IMR-90 (cell line): ENCODE measurements around the gene SLC22A5. TPM values are rescaled to one million over a fixed set of nuclear protein-coding genes. Genes with fewer than 3 reads are reported as not detected.

ENCODE experiments used
- ATAC-seq: fragments of 200-7000 bp; cut with Tn5 transposase; 2 replicates; pipeline ENCODE4 v1.9.1; 2020; ENCODE audit warnings: low read depth, mild to moderate bottlenecking, moderate library complexity
- BruUV-seq: library from RNA; stranded (reverse); fragments of 400-500 nt; replicated peaks from 2 replicates; lab custom pipeline; 2021; lab: Mats Ljungman, UMichigan
- CTCF ChIA-PET: fragments of 300-600 bp; formaldehyde crosslinking; extraction: SDS; loops from one replicate; lab custom pipeline; 2021; ENCODE audit warnings: antibody characterized with exemption; lab: Yijun Ruan, JAX
- POLR2A ChIA-PET: fragments of 300-600 bp; sonication (Branson Sonifier 250); formaldehyde crosslinking; loops from one replicate; lab custom pipeline; 2022; ENCODE audit warnings: antibody characterized with exemption; ENCODE audit not compliant: unreplicated experiment; lab: Charles Lee
- DNase-seq: peaks from one replicate; pipeline ENCODE4 v3.0.0; 2013
- H2AFZ ChIP-seq: replicated peaks from 2 replicates; pipeline ENCODE3; 2013; ENCODE audit warnings: low read length, mild to moderate bottlenecking; ENCODE audit not compliant: poor library complexity
- H2AK5ac ChIP-seq: 2 replicates; pipeline ENCODE4 v1.6.1; 2013; ENCODE audit warnings: low read depth, low read length, inconsistent platforms
- H2AK9ac ChIP-seq: replicated peaks from 2 replicates; pipeline ENCODE3; 2013; ENCODE audit warnings: mild to moderate bottlenecking, low read depth, low read length, moderate library complexity; ENCODE audit not compliant: poor library complexity
- H2BK120ac ChIP-seq: 2 replicates; pipeline ENCODE4 v1.6.1; 2013; ENCODE audit warnings: low read depth, low read length, inconsistent platforms
- H2BK15ac ChIP-seq: 3 replicates; pipeline ENCODE4 v1.6.1; 2013; ENCODE audit warnings: low read depth, low read length, inconsistent platforms
- H2BK20ac ChIP-seq: 2 replicates; pipeline ENCODE4 v1.6.1; 2013; ENCODE audit warnings: low read depth, mild to moderate bottlenecking, inconsistent platforms, low read length, moderate library complexity
- H2BK5ac ChIP-seq: 2 replicates; pipeline ENCODE4 v1.6.1; 2013; ENCODE audit warnings: mild to moderate bottlenecking, low read depth, low read length, inconsistent platforms; ENCODE audit not compliant: poor library complexity, severe bottlenecking
- H3K14ac ChIP-seq: replicated peaks from 2 replicates; pipeline ENCODE4 v1.6.1; 2013; ENCODE audit warnings: low read depth, low read length, inconsistent platforms
- H3K18ac ChIP-seq: 2 replicates; pipeline ENCODE4 v1.6.1; 2013; ENCODE audit warnings: low read depth, low read length, control low read depth
- H3K23ac ChIP-seq: 2 replicates; pipeline ENCODE4 v1.6.1; 2013; ENCODE audit warnings: low read depth, low read length, inconsistent platforms
- H3K27ac ChIP-seq: 2 replicates; pipeline ENCODE4 v1.5.1; 2013; ENCODE audit warnings: mild to moderate bottlenecking, control low read depth, low read length; ENCODE audit not compliant: insufficient read depth
- H3K27me3 ChIP-seq: 2 replicates; pipeline ENCODE4 v1.6.1; 2013; ENCODE audit warnings: low read length; ENCODE audit not compliant: control insufficient read depth, insufficient read depth
- H3K36me3 ChIP-seq: 2 replicates; pipeline ENCODE4 v1.6.1; 2013; ENCODE audit warnings: low read length, mixed read lengths; ENCODE audit not compliant: control insufficient read depth, insufficient read depth
- H3K4ac ChIP-seq: 2 replicates; pipeline ENCODE4 v1.6.1; 2013; ENCODE audit warnings: low read depth, low read length, inconsistent platforms
- H3K4me1 ChIP-seq: 2 replicates; pipeline ENCODE4 v1.6.1; 2013; ENCODE audit warnings: low read length, mixed read lengths; ENCODE audit not compliant: control insufficient read depth, insufficient read depth
- H3K4me2 ChIP-seq: 2 replicates; pipeline ENCODE4 v1.6.1; 2013; ENCODE audit warnings: low read depth, mild to moderate bottlenecking, control low read depth, low read length, moderate library complexity
- H3K4me3 ChIP-seq: 2 replicates; pipeline ENCODE4 v1.5.1; 2013; ENCODE audit warnings: low read depth, mild to moderate bottlenecking, control low read depth, low read length, moderate library complexity; ENCODE audit not compliant: insufficient read depth
- H3K56ac ChIP-seq: 2 replicates; pipeline ENCODE4 v1.6.1; 2013; ENCODE audit warnings: low read length, inconsistent platforms; ENCODE audit not compliant: insufficient read depth; ENCODE audit errors: extremely low read depth
- H3K79me1 ChIP-seq, 2 experiments: 2 replicates each; pipeline ENCODE4 v1.6.1; 2013; ENCODE audit warnings: low read length in 2 of 2, inconsistent platforms in 1 of 2, low read depth in 1 of 2
- H3K9ac ChIP-seq: 2 replicates; pipeline ENCODE4 v1.6.1; 2013; ENCODE audit warnings: low read depth, low read length, control low read depth
- H3K9me1 ChIP-seq: 2 replicates; pipeline ENCODE4 v1.6.1; 2013; ENCODE audit warnings: low read length, inconsistent platforms; ENCODE audit not compliant: insufficient read depth
- H3K9me3 ChIP-seq: 2 replicates; pipeline ENCODE4 v1.6.1; 2013; ENCODE audit warnings: low read length; ENCODE audit not compliant: control insufficient read depth, insufficient read depth
- H4K20me1 ChIP-seq: 2 replicates; pipeline ENCODE4 v1.6.1; 2013; ENCODE audit warnings: low read length, inconsistent platforms; ENCODE audit not compliant: insufficient read depth
- H4K5ac ChIP-seq: 2 replicates; pipeline ENCODE4 v1.6.1; 2013; ENCODE audit warnings: mild to moderate bottlenecking, low read depth, low read length, control low read depth
- H4K8ac ChIP-seq, 2 experiments: 2 replicates each; pipeline ENCODE4 v1.6.1; 2013; ENCODE audit warnings: low read depth in 2 of 2, low read length in 2 of 2, control low read depth in 1 of 2, inconsistent platforms in 1 of 2
- H4K91ac ChIP-seq: 2 replicates; pipeline ENCODE4 v1.6.1; 2013; ENCODE audit warnings: low read depth, low read length, inconsistent platforms; ENCODE audit not compliant: insufficient read depth
- CEBPB ChIP-seq: IDR thresholded peaks from 2 replicates; pipeline ENCODE4 v1.6.1; 2012; ENCODE audit warnings: low read depth, low read length, improper control_type of control experiment
- CHD1 ChIP-seq: IDR thresholded peaks from 2 replicates; pipeline ENCODE4 v1.6.1; 2012; ENCODE audit warnings: low read depth, low read length, improper control_type of control experiment
- WGBS, 2 experiments: methylation state at CpG; one replicate each; pipeline versions ENCODE4 v1.1.5 to v1.1.7; 2013; ENCODE audit warnings: missing lambda C conversion rate in 2 of 2; ENCODE audit not compliant: insufficient read length in 1 of 2; ENCODE audit errors: extremely low coverage in 2 of 2; 5-methylcytosine and 5-hydroxymethylcytosine counted together
- dilution Hi-C: fragments of 300-500 bp; cut with HindIII; formaldehyde crosslinking; loops from one replicate; pipeline ENCODE4 v1.14.3; 2018; ENCODE audit warnings: low sequenced_read_pairs; ENCODE audit not compliant: unreplicated experiment
- in situ Hi-C: fragments of 300-500 bp; cut with MboI; formaldehyde crosslinking; loops from 3 replicates; pipeline ENCODE4 v1.14.3; 2019; ENCODE audit warnings: low sequenced_read_pairs, inconsistent platforms, mixed read lengths
- intact Hi-C: fragments of 100-400 bp; cut with micrococcal nuclease; formaldehyde crosslinking; loops from 2 replicates; pipeline ENCODE4 v1.10.0; 2022
- polyA plus RNA-seq, 3 experiments: library from polyadenylated mRNA; depleted of rRNA; stranded (reverse); fragments of >200 nt; gene quantifications; 2 replicates each; pipeline ENCODE4 v1.2.3, GENCODE V29; 2012; ENCODE audit warnings: low replicate concordance in 1 of 3
- total RNA-seq: library from RNA; depleted of rRNA; stranded (reverse); fragments of >200 nt; gene quantifications from 2 replicates; pipeline ENCODE4 v1.2.3, GENCODE V29; 2012

Gene SLC22A5
- total and polyA plus RNA-seq, 2 of the 4 experiments (the other 2 are of a cell fraction) = 6.1 to 7.1 TPM

- Histone ChIP-seq H2AK9ac (no peak overlapping the region), H4K8ac (no peak overlapping the region), H3K56ac (no peak overlapping the region), H3K23ac (no peak overlapping the region), H3K9ac (no peak overlapping the region), H2BK120ac (no peak overlapping the region), H2BK15ac (no peak overlapping the region), H3K4ac (no peak overlapping the region), H2AK5ac (no peak overlapping the region), H2AFZ (no peak overlapping the region), H2BK5ac (no peak overlapping the region), H4K5ac (no peak overlapping the region), H3K14ac (no peak overlapping the region), H3K36me3 (peaks cover 3% of the 10 kb centered on the region; the same call in 1 of the 2 replicates), H4K91ac (no peak overlapping the region), H3K4me1 (no peaks in the 10 kb centered on the region), H3K27me3 (no peaks in the 10 kb centered on the region), H3K18ac (no peak overlapping the region), H3K4me3 (no peak overlapping the region), H2BK20ac (no peak overlapping the region), H4K20me1 (no peaks in the 10 kb centered on the region), H3K27ac (no peak overlapping the region), H3K9me1 (no peaks in the 10 kb centered on the region), H3K9me3 (no peaks in the 10 kb centered on the region), H3K4me2 (no peak overlapping the region), H3K79me1 (no peaks in the 10 kb centered on the region)
- in situ Hi-C loops (no loop called here), intact Hi-C loops (no loop called here), dilution Hi-C loops (no loop called here)
- BruUV-seq = no TSS peak
- DNase-seq = peak; percentile 9
- CTCF ChIA-PET = no interaction called here
- TF ChIP-seq CHD1 = no peak
- peak; percentile 89 for TF ChIP-seq CEBPB
- ATAC-seq = no peak
- POLR2A ChIA-PET = no interaction called here
- WGBS, 2 experiments = no CpG with 5 or more reads among the region's 5 CpGs
These were observed 27.0 kb upstream of the SLC22A5 start for GRCh38 chr5:132342291-132343180.
